Upper lobe of right lung (tissue), 1 donor: Measurements from ENCODE around the gene ABL2. TPM values are rescaled to one million over a fixed set of nuclear protein-coding genes. Genes with fewer than 3 reads are reported as not detected.

ENCODE experiments used
- ATAC-seq: fragments of 200-7000 bp; cut with Tn5 transposase; one replicate; pipeline ENCODE4 v1.9.1; 2020; ENCODE audit warnings: mild to moderate bottlenecking, moderate library complexity
- DNase-seq: peaks from one replicate; pipeline ENCODE4 v3.0.0-alpha.2; 2020
- H3K27ac ChIP-seq: fragments of 200-600 bp; one replicate; pipeline ENCODE4 v1.8.0; 2022
- H3K27me3 ChIP-seq: fragments of 200-600 bp; one replicate; pipeline ENCODE4 v1.8.0; 2022; ENCODE audit warnings: mild to moderate bottlenecking
- H3K36me3 ChIP-seq: fragments of 200-600 bp; one replicate; pipeline ENCODE4 v1.8.0; 2022
- H3K4me1 ChIP-seq: fragments of 200-600 bp; one replicate; pipeline ENCODE4 v1.8.0; 2022
- H3K4me3 ChIP-seq: fragments of 200-600 bp; one replicate; pipeline ENCODE4 v1.8.0; 2022; ENCODE audit warnings: mild to moderate bottlenecking
- H3K9me3 ChIP-seq: fragments of 200-600 bp; one replicate; pipeline ENCODE4 v1.8.0; 2022
- intact Hi-C: fragments of 100-400 bp; cut with DNase I; formaldehyde crosslinking; loops from one replicate; pipeline ENCODE4 v1.11.0; 2022
- total RNA-seq: library from RNA; stranded (reverse); fragmentation: NEBNext Ultra II Directional; extraction: Animal tissue kit (Norgen Biotek cat#: 25700); gene quantifications from one replicate; pipeline ENCODE4 v1.2.1, GENCODE V29; 2021
- TF ChIP-seq, protein P1 (sequence below): fragments of 200-600 bp; IDR thresholded peaks from one replicate; pipeline ENCODE4 v1.8.0; 2022; ENCODE audit warnings: antibody characterized with exemption
- donor health status: DM: no; HTN: yes; CAD: no; lungs with severe emphysema.

ABL2 gene
- total RNA-seq, 1 donor from 2014 or later: 32.7 TPM

DNA sequence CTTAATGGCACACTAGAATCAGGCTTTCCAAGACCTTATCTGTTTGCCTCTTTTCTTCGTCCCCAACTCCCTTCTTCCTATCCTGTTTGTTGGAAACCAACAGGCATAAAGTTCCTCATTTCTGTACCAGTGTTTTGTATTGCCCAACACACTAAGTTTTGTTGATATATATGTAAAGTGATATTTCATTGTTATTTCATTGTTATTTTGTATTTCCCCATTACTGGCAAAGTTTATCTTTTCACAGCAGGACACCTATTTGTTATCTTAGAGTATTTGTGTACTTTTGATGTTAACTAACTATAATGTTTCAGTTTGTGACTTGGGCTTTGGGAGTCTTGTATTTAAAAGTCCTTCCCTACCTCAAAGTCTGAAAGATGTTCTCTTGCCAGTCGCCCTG, 176.7 kb downstream of the ABL2 start:
- intact Hi-C loops: no loop called here
- no peak overlapping the region for H3K4me3 ChIP-seq
- no peaks in the 10 kb centered on the region for H3K27me3 ChIP-seq
- H3K9me3 ChIP-seq: no peaks in the 10 kb centered on the region
- TF ChIP-seq, protein P1, sequence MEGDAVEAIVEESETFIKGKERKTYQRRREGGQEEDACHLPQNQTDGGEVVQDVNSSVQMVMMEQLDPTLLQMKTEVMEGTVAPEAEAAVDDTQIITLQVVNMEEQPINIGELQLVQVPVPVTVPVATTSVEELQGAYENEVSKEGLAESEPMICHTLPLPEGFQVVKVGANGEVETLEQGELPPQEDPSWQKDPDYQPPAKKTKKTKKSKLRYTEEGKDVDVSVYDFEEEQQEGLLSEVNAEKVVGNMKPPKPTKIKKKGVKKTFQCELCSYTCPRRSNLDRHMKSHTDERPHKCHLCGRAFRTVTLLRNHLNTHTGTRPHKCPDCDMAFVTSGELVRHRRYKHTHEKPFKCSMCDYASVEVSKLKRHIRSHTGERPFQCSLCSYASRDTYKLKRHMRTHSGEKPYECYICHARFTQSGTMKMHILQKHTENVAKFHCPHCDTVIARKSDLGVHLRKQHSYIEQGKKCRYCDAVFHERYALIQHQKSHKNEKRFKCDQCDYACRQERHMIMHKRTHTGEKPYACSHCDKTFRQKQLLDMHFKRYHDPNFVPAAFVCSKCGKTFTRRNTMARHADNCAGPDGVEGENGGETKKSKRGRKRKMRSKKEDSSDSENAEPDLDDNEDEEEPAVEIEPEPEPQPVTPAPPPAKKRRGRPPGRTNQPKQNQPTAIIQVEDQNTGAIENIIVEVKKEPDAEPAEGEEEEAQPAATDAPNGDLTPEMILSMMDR: no peak
- DNase-seq: no peak
- peaks cover 21% of the 10 kb centered on the region for H3K36me3 ChIP-seq
- no peak for ATAC-seq
- no peak overlapping the region for H3K27ac ChIP-seq
- H3K4me1 ChIP-seq: no peaks in the 10 kb centered on the region

Other genes starting within 250 kb of the ABL2 start
- 44.0 TPM for gene FAM20B, start 203.8 kb downstream of the ABL2 start, total RNA-seq
- gene TOR3A, start 147.6 kb downstream of the ABL2 start, total RNA-seq: 23.0 TPM
- gene SOAT1, start 64.1 kb upstream of the ABL2 start, total RNA-seq: 116 TPM
- gene AXDND1, start 136.3 kb upstream of the ABL2 start, total RNA-seq: not detected